ENCODE data around the gene VPS52.
A peak's percentile ranks its signal among the peaks of the same experiment; 100 is the strongest.

Gene VPS52

DNA sequence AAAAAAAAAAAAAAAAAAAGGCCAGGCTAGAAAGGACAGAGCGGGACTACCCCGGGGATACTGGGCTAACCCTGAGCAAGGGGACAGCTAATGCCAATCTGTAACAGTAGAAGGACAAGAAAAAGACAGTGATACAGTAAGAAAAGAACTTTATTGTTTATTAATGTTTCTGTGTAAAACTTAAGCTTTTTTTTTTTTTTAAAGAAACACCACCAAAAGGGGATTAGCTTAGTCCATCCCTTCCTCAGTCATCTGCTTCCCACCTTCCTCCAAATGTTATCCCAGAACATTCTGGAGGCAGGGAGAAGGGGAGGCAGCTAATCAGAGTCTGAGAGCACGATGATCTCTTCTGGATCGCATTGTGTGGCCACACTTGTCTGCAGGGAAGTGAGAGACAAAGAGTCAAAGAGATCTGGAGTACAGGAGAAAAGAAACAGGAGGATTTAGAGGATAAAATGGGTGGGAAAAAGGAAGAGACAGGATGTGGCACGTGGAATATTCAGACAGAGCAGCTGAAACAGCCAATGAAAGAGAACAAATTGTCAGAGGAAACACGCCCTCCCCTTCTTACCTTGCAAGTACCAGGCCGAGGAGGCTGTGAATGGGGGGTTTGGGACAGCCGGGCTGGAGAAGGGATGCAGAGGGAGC is 46.9 kb upstream of the VPS52 start (continued):
- TF ChIP-seq ZNF701 (tag by site-specific recombination; IDR thresholded peaks at IDR 0.05) (no peak), ZNF266 (tag by site-specific recombination; IDR thresholded peaks at IDR 0.05; ENCODE audit: low read depth) (no peak), ZNF292 (tag by site-specific recombination; IDR thresholded peaks at IDR 0.05; ENCODE audit: borderline replicate concordance, low read depth) (no peak), ZBTB21 (tag by site-specific recombination; IDR thresholded peaks at IDR 0.05) (0 out of 2 replicates have a peak, but pooled peaks have one; percentile 7), GFI1B (tag by site-specific recombination; IDR thresholded peaks at IDR 0.05) (no peak), BCL11A (tag by site-specific recombination; IDR thresholded peaks at IDR 0.05; ENCODE audit: low read depth) (no peak), PBX3 (CRISPR knock-in tag; IDR thresholded peaks at IDR 0.05) (no peak), ZNF654 (tag by site-specific recombination; IDR thresholded peaks at IDR 0.05; ENCODE audit: low read depth) (no peak), ZNF473 (tag by site-specific recombination; IDR thresholded peaks at IDR 0.05) (no peak), ZXDB (tag by site-specific recombination; IDR thresholded peaks at IDR 0.05) (no peak; the same call in 1 of the 2 replicates), ZNF302 (tag by site-specific recombination; IDR thresholded peaks at IDR 0.05; ENCODE audit: low read depth) (no peak), ZNF362 (tag by site-specific recombination; IDR thresholded peaks at IDR 0.05) (peak; percentile 99), ZSCAN5A (tag by site-specific recombination; IDR thresholded peaks at IDR 0.05) (no peak), ZFP41 (tag by site-specific recombination; IDR thresholded peaks at IDR 0.05; ENCODE audit: borderline replicate concordance) (no peak), YY1 (tag by site-specific recombination; IDR thresholded peaks at IDR 0.05) (no peak), ZNF341 (tag by site-specific recombination; IDR thresholded peaks at IDR 0.05; ENCODE audit: low read depth) (no peak), ZNF571 (tag by site-specific recombination; IDR thresholded peaks at IDR 0.05) (no peak), ZNF639 (tag by site-specific recombination; IDR thresholded peaks at IDR 0.05) (0 out of 2 replicates have a peak, but pooled peaks have one; percentile 0), ZNF366 (tag by site-specific recombination; conservative IDR thresholded peaks at IDR 0.05) (peak; percentile 25; the same call in 1 of the 2 replicates), ZIC2 (tag by site-specific recombination; IDR thresholded peaks at IDR 0.05) (0 out of 2 replicates have a peak, but pooled peaks have one; percentile 14), REPIN1 (tag by site-specific recombination; IDR thresholded peaks at IDR 0.05; ENCODE audit: low read depth) (no peak), ZNF558 (tag by site-specific recombination; IDR thresholded peaks at IDR 0.05) (no peak), ZBTB10 (tag by site-specific recombination; IDR thresholded peaks at IDR 0.05) (no peak)
- TF ChIP-seq, protein P1, sequence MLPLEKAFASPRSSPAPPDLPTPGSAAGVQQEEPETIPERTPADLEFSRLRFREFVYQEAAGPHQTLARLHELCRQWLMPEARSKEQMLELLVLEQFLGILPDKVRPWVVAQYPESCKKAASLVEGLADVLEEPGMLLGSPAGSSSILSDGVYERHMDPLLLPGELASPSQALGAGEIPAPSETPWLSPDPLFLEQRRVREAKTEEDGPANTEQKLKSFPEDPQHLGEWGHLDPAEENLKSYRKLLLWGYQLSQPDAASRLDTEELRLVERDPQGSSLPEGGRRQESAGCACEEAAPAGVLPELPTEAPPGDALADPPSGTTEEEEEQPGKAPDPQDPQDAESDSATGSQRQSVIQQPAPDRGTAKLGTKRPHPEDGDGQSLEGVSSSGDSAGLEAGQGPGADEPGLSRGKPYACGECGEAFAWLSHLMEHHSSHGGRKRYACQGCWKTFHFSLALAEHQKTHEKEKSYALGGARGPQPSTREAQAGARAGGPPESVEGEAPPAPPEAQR (tag by site-specific recombination; IDR thresholded peaks at IDR 0.05), result no peak
- TF ChIP-seq, protein P2, sequence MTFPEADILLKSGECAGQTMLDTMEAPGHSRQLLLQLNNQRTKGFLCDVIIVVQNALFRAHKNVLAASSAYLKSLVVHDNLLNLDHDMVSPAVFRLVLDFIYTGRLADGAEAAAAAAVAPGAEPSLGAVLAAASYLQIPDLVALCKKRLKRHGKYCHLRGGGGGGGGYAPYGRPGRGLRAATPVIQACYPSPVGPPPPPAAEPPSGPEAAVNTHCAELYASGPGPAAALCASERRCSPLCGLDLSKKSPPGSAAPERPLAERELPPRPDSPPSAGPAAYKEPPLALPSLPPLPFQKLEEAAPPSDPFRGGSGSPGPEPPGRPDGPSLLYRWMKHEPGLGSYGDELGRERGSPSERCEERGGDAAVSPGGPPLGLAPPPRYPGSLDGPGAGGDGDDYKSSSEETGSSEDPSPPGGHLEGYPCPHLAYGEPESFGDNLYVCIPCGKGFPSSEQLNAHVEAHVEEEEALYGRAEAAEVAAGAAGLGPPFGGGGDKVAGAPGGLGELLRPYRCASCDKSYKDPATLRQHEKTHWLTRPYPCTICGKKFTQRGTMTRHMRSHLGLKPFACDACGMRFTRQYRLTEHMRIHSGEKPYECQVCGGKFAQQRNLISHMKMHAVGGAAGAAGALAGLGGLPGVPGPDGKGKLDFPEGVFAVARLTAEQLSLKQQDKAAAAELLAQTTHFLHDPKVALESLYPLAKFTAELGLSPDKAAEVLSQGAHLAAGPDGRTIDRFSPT (tag by site-specific recombination; IDR thresholded peaks at IDR 0.05), result no peak
- TF ChIP-seq, protein P3, sequence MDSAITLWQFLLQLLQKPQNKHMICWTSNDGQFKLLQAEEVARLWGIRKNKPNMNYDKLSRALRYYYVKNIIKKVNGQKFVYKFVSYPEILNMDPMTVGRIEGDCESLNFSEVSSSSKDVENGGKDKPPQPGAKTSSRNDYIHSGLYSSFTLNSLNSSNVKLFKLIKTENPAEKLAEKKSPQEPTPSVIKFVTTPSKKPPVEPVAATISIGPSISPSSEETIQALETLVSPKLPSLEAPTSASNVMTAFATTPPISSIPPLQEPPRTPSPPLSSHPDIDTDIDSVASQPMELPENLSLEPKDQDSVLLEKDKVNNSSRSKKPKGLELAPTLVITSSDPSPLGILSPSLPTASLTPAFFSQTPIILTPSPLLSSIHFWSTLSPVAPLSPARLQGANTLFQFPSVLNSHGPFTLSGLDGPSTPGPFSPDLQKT (IDR thresholded peaks at IDR 0.05; ENCODE audit: borderline replicate concordance, low read depth, low read length), result no peak
